Osteoblast (primary cell): ENCODE data around the gene CAPN9. TPM values are rescaled to one million over a fixed set of nuclear protein-coding genes. Genes with fewer than 3 reads are reported as not detected.
"Not testable (repeated sequence)": the region's sequence is repeated elsewhere in the genome, so short reads cannot be mapped to it uniquely, and the experiment has no call there.

ENCODE experiments used
- DNase-seq: peaks from one replicate; pipeline ENCODE4 v3.0.0; 2011; ENCODE audit warnings: low spot score, mixed read lengths; ENCODE audit not compliant: insufficient read length; ENCODE audit errors: missing footprints
- H2AFZ ChIP-seq: 2 replicates; pipeline ENCODE4 v1.6.0; 2011; ENCODE audit warnings: mild to moderate bottlenecking, low read length
- H3K27ac ChIP-seq: 2 replicates; pipeline ENCODE4 v1.5.1; 2011; ENCODE audit warnings: mild to moderate bottlenecking, low read depth, low read length, moderate library complexity
- H3K27me3 ChIP-seq: 2 replicates; pipeline ENCODE4 v1.6.0; 2012; ENCODE audit warnings: mild to moderate bottlenecking, control low read depth, inconsistent platforms, low read length, moderate library complexity; ENCODE audit not compliant: insufficient read depth
- H3K36me3 ChIP-seq: 2 replicates; pipeline ENCODE4 v1.5.1; 2011; ENCODE audit warnings: mild to moderate bottlenecking, low read length, control low read depth, moderate library complexity; ENCODE audit not compliant: insufficient read depth
- H3K4me1 ChIP-seq: 2 replicates; pipeline ENCODE4 v1.5.1; 2011; ENCODE audit warnings: mild to moderate bottlenecking, low read length, control low read depth, moderate library complexity; ENCODE audit not compliant: insufficient read depth
- H3K4me2 ChIP-seq: 2 replicates; pipeline ENCODE4 v1.6.0; 2011; ENCODE audit warnings: mild to moderate bottlenecking, low read length; ENCODE audit not compliant: insufficient read depth
- H3K4me3 ChIP-seq: fragments of 200-600 bp; sonication (generic); 3 replicates; pipeline ENCODE4 v1.5.1; 2012; ENCODE audit warnings: mild to moderate bottlenecking, low read length, inconsistent platforms; ENCODE audit not compliant: insufficient read depth
- H3K79me2 ChIP-seq: 2 replicates; pipeline ENCODE4 v1.6.0; 2012; ENCODE audit warnings: mild to moderate bottlenecking, low read length, control low read depth, inconsistent platforms; ENCODE audit not compliant: insufficient read depth
- H3K9me3 ChIP-seq: 2 replicates; pipeline ENCODE4 v1.5.1; 2011; ENCODE audit warnings: low read depth, low read length, control low read depth
- H4K20me1 ChIP-seq: 2 replicates; pipeline ENCODE4 v1.6.0; 2012; ENCODE audit warnings: mild to moderate bottlenecking, low read length, control low read depth; ENCODE audit not compliant: insufficient read depth
- total RNA-seq: library from RNA; depleted of rRNA; stranded (reverse); fragments of >200 nt; gene quantifications from 2 replicates; pipeline ENCODE4 v1.2.3, GENCODE V29; 2012
- TF ChIP-seq, protein P1 (sequence below): IDR thresholded peaks from 2 replicates; pipeline ENCODE4 v1.5.1; 2011; ENCODE audit warnings: mild to moderate bottlenecking, low read depth, low read length, moderate library complexity; ENCODE audit errors: extremely low read depth

CAPN9 gene
- total RNA-seq, 1 donor, result not detected

DNA sequence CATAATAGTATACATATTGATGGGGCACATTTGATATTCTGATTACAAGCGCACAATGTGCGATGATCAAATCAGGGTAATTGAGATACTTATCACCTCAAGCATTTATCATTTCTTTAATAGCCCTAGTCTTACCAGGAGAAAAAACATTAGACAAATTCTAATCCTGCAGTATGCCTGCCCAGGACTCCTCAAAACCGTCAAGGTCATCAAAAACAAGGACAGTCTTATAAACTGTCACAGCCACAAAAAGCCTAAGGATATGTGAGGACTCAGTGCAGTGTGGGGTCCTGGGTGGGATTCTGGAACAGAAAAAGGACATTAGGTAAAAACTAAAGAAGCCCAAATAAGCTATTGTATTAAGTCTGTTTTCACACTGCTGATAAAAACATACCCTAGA, 19.1 kb downstream of the CAPN9 start:
- Histone ChIP-seq H3K4me3 (no peak overlapping the region), H4K20me1 (no peaks in the 10 kb centered on the region), H3K79me2 (no peaks in the 10 kb centered on the region), H3K36me3 (no peaks in the 10 kb centered on the region), H3K27ac (no peak overlapping the region), H3K4me2 (no peak overlapping the region), H2AFZ (no peak overlapping the region), H3K4me1 (peaks cover 3% of the 10 kb centered on the region), H3K27me3 (no peaks in the 10 kb centered on the region), H3K9me3 (no peaks in the 10 kb centered on the region)
- DNase-seq, result no peak
- TF ChIP-seq, protein P1, sequence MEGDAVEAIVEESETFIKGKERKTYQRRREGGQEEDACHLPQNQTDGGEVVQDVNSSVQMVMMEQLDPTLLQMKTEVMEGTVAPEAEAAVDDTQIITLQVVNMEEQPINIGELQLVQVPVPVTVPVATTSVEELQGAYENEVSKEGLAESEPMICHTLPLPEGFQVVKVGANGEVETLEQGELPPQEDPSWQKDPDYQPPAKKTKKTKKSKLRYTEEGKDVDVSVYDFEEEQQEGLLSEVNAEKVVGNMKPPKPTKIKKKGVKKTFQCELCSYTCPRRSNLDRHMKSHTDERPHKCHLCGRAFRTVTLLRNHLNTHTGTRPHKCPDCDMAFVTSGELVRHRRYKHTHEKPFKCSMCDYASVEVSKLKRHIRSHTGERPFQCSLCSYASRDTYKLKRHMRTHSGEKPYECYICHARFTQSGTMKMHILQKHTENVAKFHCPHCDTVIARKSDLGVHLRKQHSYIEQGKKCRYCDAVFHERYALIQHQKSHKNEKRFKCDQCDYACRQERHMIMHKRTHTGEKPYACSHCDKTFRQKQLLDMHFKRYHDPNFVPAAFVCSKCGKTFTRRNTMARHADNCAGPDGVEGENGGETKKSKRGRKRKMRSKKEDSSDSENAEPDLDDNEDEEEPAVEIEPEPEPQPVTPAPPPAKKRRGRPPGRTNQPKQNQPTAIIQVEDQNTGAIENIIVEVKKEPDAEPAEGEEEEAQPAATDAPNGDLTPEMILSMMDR, result no peak

DNA sequence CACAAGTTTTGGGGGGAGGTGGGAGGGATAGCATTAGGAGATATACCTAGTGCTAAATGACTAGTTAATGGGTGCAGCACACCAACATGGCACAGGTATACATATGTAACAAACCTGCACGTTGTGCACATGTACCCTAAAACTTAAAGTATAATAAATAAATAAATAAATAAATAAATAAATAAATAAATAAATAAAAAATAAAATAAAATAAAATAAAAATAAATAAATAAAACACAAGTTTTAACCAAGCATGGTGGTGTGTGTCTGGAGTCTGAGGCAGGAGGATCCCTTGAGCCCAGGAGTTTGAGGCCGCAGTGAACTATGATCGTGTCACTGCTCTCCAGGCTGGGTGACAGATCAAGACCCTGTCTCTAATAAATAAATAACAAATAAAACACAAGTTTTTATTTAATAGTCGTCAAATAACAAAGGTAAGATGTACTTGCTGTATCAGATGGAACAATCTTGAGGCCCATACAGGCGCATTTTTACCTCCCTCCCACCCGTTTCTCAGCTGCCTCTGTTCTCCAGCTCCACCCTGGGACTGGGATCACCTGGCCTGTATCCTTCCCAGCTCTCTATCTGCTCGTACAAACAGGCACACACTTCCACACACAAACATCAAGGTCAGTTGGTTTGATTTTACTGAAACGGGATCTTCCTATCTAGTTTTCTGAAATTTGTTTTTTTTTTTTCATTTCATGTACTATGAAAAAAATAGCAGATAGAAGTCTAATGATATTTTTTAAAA, 20.8 kb downstream of the CAPN9 start:
- not testable (repeated sequence) for H3K4me2 ChIP-seq, H3K9me3 ChIP-seq, H3K36me3 ChIP-seq, H3K4me3 ChIP-seq, H2AFZ ChIP-seq, H3K79me2 ChIP-seq, H3K27me3 ChIP-seq, H3K4me1 ChIP-seq, H4K20me1 ChIP-seq, DNase-seq, H3K27ac ChIP-seq

DNA sequence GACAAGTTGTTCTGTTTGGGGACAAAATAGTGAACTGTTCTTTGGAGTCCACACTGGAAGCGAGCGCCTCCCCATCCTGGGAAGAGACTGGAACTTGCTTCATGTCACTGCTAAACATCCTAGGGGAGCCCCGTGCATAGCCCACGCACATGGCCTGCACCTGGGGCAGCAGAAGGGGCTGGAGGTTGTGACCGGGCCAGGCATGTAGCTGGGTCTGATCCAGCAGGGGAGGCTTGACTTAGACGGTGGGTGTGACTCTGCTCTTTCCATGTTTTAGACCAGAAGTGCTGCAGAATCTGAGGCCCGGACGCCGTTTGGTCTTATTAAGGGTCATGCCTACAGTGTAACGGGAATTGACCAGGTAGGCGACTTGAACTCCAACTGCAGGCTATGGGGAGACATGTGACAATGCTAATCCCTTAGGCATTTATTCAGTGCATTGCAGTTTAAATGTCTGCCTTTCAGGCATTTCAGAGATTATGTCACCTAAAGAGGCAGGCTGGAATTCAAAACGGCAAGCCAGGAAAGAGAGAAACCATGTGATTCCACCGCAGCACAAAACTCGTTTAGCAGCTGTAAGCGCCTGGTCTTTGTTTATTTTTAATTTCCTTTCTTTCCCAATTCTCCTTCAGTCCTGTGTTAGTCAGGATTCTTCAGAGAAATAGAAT, 21.8 kb downstream of the CAPN9 start:
- no peaks in the 10 kb centered on the region for H3K36me3 ChIP-seq
- no peaks in the 10 kb centered on the region for H3K9me3 ChIP-seq
- TF ChIP-seq, protein P1, result no peak
- no peaks in the 10 kb centered on the region for H3K79me2 ChIP-seq
- peaks cover 4% of the 10 kb centered on the region for H3K27me3 ChIP-seq
- H2AFZ ChIP-seq, result peak overlapping the region; percentile 57
- peak; percentile 87 for DNase-seq
- H3K4me1 ChIP-seq, result peaks cover 10% of the 10 kb centered on the region
- no peak overlapping the region for H3K4me2 ChIP-seq
- no peak overlapping the region for H3K27ac ChIP-seq
- no peak overlapping the region for H3K4me3 ChIP-seq
- H4K20me1 ChIP-seq, result no peaks in the 10 kb centered on the region

DNA sequence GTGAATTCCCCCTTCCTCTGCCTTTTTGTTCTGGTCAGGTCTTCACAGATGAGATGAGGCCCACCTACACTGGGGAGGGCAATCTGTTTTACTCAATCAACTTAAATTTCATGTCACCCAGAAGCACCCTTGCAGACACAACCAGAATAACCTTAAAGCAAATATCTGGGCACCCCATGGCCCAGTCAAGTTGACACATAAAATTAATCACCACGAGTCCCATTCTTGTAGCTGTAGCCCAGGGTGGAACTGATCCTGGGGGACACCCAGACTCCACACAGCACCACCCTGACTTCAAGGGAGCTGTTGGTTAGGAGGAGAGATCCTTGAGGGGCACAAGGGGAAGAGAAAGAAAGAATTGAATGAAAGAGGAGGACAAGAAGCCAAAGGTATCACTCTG, 23.1 kb downstream of the CAPN9 start:
- H3K36me3 ChIP-seq, result no peaks in the 10 kb centered on the region
- DNase-seq, result no peak
- no peak overlapping the region for H2AFZ ChIP-seq
- H3K79me2 ChIP-seq, result no peaks in the 10 kb centered on the region
- TF ChIP-seq, protein P1, result no peak
- H3K4me1 ChIP-seq, result peaks cover 10% of the 10 kb centered on the region
- no peaks in the 10 kb centered on the region for H4K20me1 ChIP-seq
- no peaks in the 10 kb centered on the region for H3K9me3 ChIP-seq
- no peak overlapping the region for H3K4me3 ChIP-seq
- no peak overlapping the region for H3K27ac ChIP-seq
- H3K4me2 ChIP-seq, result no peak overlapping the region
- peaks cover 4% of the 10 kb centered on the region for H3K27me3 ChIP-seq
